CD4-positive, alpha-beta T cell treated with Interleukin-2 at 100 ng/mL for 4 hours (primary cell): Measurements from ENCODE around the gene UBE2F.
"Not testable (repeated sequence)": the region's sequence is repeated elsewhere in the genome, so short reads cannot be mapped to it uniquely, and the experiment has no call there.

Experiments
- DNase-seq: peaks from one replicate; pipeline ENCODE4 v3.0.0-alpha.2; 2020; ENCODE audit warnings: low spot score

Gene UBE2F

GRCh38 chr2:238053191-238053776 lies 86.5 kb downstream of the UBE2F start:
- DNase-seq, result no peak

- no peak for DNase-seq
These were observed 89.0 kb downstream of the UBE2F start for GRCh38 chr2:238055841-238056240.

- not testable (repeated sequence) for DNase-seq
These were observed 91.1 kb downstream of the UBE2F start for GRCh38 chr2:238057696-238058575.

DNA sequence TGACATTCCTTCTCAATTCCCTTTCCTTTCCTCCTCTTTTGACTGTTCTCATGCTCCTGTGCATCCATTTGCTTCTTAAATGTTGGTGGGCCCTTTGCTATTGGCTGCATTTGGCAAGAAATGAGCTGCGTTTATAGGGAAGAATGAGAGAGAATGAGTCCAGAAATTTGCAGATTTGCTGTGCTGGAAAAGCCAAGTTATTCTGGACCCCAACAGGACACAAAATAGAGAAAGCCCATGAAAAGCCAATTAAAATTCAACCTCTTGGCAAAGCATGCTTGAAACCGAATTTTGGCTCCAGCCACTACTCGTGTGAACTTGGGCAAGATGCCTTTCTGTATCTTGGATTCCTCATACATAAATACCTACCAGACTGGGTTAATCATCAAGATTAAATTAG lies 92.7 kb downstream of the UBE2F start:
- no peak for DNase-seq

- DNase-seq, result no peak
These were observed 93.3 kb downstream of the UBE2F start for GRCh38 chr2:238060096-238060541.

GRCh38 chr2:238060542-238061314 lies 93.9 kb downstream of the UBE2F start, which contains the start of gene SCLY:
Gene SCLY, plus strand, starts transcription at chr2:238061001. Its CDS starts 54 bp downstream, at chr2:238061055.
- DNase-seq, result peak; percentile 96

- DNase-seq, result peak; percentile 5
These were observed 94.7 kb downstream of the UBE2F start for GRCh38 chr2:238061315-238062202.

- no peak for DNase-seq
These were observed 96.8 kb downstream of the UBE2F start for GRCh38 chr2:238063414-238064189.

GRCh38 chr2:238064376-238064775 lies 97.6 kb downstream of the UBE2F start:
- no peak for DNase-seq

DNA sequence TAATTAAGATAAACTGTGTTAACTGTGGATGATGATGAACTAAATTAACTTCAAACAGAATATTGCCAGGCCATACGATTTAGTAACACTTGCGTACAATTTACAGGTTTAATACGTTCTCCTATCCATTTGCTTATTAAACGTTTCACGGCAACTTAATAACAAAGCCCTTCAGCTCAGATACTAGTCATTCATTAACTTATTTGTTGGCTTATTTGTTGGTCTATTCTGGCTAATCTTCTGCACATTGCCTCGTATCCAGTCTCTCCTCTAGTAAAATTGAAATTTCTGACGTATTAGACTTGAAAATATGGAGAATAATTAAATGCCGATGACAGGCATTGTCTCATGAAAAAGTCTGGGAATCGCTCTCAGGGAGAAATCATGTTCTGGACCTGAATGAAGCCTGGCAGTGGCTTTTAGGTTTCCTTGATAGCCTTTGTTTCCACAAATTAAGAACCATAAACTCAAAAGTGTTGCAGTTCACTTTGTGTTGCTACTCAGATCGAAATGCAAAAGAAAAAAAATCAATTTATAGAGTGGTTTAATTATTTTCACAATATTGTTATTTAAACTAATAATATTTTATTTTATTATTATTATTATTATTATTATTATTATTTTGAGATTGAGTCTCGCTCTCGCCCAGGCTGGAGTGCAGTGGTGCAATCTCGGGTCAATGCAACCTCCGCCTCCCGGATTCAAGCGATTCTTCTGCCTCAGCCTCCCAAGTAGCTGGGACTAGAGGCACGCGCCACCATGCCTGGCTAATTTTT lies 98.4 kb downstream of the UBE2F start:
- DNase-seq, result no peak

GRCh38 chr2:238066218-238066617 lies 99.4 kb downstream of the UBE2F start:
- DNase-seq, result no peak

GRCh38 chr2:238066718-238067117 lies 99.9 kb downstream of the UBE2F start:
- not testable (repeated sequence) for DNase-seq

DNA sequence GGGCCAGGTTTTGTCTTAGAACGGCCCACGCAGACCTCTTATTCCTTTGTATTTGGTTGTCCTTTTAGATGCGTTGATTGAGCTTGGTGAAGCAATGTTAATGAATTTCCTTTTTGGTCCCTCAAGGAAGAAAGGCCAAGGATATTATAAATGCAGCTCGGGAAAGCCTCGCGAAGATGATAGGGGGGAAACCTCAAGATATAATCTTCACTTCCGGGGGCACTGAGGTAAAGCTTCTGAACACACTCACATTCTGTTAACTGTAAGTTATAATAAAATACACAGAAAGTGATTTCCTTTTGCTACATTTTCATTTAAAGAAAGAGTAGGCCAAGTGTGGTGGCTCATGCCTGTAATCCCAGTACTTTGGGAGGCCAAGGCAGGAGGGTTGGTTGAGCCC lies 101.1 kb downstream of the UBE2F start:
- no peak for DNase-seq

DNA sequence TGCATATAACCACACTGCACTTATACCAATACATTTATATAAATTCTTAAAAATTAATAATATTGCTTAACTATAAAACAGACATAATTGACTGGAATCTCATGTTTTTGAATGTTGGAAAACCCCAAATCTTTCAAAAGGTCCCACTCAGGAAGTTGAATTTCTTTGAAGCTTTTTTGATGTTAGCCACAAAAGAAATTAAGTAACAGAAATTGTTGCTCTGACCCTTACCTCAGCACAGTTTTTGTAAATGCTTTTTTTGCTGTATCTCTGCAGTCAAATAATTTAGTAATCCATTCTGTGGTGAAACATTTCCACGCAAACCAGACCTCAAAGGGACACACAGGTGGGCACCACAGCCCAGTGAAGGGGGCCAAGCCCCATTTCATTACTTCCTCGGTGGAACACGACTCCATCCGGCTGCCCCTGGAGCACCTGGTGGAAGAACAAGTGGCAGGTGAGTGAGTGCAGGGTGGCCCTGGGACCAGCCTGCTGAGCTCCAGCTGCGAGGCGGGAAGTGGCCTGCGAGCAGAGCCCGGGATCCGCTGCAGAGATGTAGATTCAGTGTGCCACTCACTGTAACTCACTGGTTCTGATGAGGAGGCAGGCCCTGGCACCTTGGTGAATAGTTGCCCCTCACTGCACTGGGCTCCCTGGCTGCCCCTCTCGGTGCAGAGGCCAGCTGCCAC lies 102.4 kb downstream of the UBE2F start:
- peak; percentile 20 for DNase-seq

DNA sequence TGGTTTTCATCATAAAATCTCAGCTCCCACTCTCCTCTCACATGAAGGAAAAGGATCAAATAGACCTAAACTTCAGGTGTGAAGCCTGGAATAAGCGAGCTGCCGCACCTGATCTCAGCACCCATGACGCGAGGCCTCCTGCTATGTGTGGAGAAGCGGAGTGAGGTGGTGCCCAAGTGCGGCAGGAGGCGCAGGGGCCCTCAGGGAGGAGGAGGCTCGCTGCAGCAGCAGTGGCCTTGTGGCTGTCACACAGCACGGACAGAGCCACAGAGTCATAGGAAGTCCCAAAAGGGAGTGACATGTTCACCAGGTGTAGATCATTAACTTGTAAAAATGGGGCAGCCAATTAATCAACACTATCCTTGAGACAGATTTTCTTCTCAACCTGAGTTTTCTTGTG lies 103.1 kb downstream of the UBE2F start:
- no peak for DNase-seq

- DNase-seq, result no peak
These were observed 108.6 kb downstream of the UBE2F start for GRCh38 chr2:238075397-238075796.

DNA sequence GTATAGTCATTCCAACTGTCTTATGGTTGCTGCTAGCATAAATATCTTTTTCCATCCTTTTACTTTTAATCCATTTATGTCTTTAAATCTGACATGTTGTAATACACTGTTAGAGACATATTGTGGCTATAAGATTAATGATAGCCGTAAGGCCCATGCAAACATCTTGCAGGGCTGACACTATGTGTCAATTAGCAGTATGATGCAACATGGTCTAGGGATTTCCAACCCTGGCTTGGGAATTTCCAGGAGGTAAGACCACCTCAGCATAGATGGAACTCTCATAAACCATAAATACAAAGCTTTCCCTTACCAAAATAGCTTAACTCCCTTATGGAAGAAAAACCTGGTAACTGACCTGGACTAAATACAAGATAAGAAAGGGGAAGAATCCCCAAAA lies 110.5 kb downstream of the UBE2F start:
- DNase-seq, result no peak

DNA sequence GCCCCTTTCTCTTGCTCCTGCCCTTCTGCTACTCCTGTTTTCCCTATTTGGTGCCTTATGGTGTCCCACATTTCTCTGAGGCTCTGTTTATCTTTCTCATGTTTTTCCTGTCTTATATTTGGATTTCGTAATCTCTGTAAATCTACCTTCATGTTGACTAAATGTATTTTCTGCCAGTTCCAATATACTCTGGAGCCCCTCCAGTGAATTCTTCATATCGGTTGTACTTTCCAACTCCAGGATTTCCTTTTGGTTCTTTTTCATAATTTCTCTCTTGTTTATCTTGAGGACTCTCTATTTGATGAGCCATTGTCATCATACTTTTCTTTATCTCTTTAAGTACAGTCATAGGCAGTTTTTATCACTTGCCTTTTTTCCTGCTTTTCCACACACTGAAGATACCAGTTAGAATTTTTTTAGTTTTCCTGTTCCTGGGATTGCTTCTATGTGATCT lies 113.1 kb downstream of the UBE2F start:
- no peak for DNase-seq

DNA sequence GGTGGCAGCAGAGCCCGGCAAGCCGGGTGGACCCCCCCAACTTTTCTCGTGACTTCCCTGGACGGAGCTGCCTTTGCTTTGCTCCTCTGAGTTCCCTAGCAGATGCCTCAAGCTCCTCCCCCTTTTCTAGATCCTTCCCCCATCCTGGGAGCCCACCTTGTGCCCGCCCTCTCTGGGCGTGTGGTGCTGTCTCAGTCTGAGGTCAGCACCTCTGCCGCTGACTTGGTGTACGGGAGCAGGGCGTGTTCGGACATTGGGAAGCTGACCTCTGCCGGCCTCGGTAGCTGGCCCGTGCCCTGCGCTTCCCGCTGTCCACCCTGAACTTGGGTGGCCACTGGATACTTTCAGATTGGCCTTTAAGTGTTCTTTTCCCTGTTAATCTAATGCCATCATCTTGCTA lies 113.7 kb downstream of the UBE2F start:
- DNase-seq, result no peak
